HG03442 (cell line): ENCODE results near the gene COL9A1.

Experiments used
- ATAC-seq: cut with Tn5 transposase; IDR thresholded peaks from one replicate; pipeline ENCODE4 v1.9.1; 2021; ENCODE audit warnings: mild to moderate bottlenecking, moderate library complexity; ENCODE audit not compliant: unreplicated experiment

Gene COL9A1

GRCh38 chr6:70234561-70235236 is 68.2 kb downstream of the COL9A1 start:
- no peak for ATAC-seq

- ATAC-seq, result no peak
Measured at GRCh38 chr6:70231311-70231710, 71.6 kb downstream of the COL9A1 start.

DNA sequence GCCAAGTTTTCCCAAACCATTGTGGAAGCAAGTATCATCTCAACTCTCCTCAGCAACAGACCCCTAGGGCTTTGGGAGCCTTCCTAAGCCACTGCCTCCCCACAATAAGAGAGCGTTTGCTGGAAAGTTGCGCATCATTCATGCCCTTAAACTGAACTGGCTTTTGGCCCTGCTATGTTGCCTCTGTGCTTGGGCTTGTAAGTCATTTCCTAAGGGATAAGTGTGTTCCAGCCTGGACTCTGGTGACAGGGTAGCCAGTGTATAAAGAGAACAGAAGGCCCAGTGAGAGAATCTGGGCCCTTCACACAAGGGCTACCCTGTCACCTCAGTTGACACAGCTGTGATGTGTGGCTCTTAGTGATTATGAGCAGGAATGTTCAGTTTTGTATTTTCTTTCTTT is 77.8 kb downstream of the COL9A1 start:
- ATAC-seq, result no peak

DNA sequence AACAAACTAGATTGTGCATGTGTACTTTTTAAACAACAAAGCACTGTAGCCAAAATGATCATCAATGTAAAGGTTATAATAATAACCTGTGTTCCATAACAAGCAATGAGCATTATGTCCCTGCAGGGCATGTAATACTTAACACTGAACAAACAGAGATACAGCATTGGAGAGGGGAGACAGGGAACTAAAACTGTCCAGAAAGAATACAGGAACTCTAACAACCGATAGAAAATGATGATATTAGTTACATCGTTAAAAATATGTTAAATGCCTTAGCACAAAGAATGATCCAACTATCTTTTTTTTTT is 80.5 kb downstream of the COL9A1 start:
- no peak for ATAC-seq

- ATAC-seq, result no peak
Measured at GRCh38 chr6:70221715-70222438, 81.0 kb downstream of the COL9A1 start.

DNA sequence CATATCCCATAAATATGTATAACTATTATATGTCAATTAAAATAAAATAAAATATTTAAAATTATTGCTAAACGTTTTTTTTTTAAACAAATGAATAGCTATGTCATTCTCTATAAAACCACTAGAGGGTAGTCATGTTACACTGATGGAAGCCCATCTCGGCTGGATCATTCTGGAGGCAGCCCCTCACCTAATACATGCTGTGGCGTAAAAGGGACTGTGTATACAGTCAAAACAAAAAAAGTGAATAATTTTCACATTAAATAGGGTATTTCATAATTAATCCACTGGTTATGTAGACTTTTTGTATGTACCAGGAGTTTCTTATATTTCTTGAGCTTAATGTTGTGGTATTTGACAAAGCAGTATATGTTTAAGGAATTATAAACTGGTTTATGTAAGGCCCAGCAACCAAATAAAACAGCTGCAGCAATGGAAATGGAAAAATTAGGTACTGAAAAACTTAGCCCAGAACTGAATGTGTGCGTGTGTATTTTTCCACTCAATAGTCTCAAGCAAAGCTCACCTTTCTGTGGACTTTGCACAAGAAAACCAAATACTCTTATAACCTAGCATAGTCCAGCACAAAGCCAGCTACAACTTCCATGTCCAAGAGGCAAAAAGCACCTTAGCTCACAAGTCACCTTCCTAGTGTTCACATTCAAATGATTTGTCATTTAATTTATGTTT is 81.7 kb downstream of the COL9A1 start:
- ATAC-seq, result peak; percentile 71

GRCh38 chr6:70219943-70220613 is 82.8 kb downstream of the COL9A1 start:
- no peak for ATAC-seq

DNA sequence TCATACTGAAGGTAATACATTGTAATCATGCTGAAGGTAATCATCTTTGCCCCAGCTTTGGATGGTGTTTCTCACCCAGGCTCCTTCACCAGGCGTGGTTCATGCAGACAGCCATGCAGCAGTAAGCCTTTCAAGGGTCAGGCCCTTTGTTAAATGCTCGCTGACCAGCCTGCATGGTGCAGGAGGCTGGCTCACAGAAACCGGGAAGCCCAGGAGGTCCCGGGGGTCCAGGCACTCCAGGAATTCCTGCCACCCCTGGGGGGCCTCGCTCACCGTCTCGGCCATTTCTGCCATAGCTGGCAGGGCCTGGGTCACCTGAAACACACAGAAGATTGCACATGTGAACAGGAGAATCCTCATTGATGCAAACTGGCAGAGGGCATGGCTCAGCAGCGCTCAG is 86.1 kb downstream of the COL9A1 start:
- no peak for ATAC-seq

DNA sequence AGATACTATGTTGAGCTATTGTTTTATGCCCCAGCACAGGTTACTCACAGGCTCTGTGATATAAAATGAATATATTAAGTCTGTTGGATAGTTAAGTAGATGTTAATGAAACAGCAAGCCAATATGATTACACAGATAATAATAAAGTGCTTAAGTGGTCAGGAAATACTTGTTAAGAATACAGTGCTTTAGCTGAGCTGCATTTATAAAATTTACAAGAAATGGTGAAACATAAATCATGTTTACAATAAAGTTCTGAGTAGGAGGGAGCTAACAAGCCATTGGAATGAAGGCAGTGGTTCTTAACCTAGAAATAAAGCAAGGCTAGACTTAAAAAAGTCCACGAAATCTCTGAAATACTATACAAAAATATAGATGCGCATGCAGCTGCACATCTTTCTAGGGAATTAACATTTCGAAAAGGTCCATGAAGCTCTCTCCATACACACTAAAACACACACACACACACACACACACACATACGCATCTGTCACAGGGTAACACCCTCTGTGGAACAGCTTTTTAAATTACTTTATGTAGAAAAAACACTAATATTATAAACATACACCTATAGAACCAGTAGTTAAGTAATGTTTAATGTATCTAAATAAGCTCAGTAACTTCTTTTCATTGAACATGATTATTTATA is 87.3 kb downstream of the COL9A1 start:
- no peak for ATAC-seq

- ATAC-seq, result peak; percentile 49
Measured at GRCh38 chr6:70210462-70210861, 92.4 kb downstream of the COL9A1 start.

DNA sequence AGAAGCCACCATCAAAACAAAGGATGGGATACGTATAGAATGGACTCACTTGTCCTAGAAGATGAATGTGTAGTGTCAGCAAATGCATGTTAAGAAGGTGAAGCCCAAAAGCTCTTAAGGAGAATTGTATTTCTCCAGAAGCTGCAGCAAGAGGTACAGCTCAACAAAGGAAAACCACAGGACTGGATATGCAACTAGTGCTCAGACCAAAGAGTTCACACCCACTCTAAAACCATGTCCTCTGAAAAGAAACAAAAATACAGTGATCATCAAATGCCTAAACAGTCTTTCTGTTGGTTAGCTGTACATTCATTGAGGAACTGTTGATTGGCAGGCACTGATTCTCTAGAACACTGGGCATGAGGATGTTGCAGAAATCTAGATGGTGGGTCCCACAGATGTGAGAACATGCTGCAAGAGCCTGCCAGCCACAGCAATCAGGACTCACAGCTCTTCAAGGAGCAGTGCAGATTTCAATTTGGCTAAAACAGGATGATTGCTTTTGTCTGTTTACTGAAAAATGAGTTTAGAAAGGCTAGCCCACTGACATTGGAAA is 94.6 kb downstream of the COL9A1 start:
- no peak for ATAC-seq

DNA sequence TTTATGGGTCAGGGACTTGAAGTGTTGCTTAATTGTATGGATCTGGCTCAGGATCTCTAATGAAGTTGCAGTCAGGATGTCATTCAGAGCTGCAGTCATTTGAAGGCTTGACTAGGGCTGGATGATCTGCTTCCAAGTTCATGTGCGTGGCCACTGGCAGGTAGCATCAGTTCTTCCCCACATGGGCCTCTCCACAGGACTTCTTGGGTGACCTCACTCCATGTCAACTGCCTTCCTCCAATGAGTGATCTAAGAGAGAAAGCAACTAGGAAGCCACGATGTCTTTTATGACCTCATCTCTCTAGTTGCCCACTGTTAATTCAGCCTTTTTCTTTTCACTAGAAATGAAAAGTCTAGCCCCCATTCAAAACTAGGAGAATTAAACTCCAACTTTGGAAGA is 104.1 kb downstream of the COL9A1 start:
- ATAC-seq, result no peak

- no peak for ATAC-seq
Measured at GRCh38 chr6:70196531-70196930, 106.4 kb downstream of the COL9A1 start.

DNA sequence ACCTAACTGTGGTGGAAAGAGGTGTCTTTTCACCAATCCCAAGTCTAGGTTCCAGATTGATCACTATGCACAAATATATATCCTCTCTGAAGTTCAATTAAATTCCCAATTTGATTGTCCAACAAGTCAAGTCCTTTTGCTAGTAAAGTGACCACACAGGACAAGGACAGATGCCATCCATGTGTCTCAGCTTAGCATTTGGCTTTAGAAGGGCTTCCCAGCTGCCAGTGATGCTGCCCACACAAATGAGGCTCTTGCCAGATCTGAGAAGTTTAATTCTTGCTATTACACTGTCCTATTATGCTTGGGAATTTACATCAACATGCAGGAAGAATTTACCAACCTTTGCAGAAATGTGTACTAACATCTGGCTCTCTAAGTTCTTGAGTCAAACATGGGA is 108.5 kb downstream of the COL9A1 start:
- ATAC-seq, result no peak

- ATAC-seq, result no peak
Measured at GRCh38 chr6:70188202-70188601, 114.7 kb downstream of the COL9A1 start.

DNA sequence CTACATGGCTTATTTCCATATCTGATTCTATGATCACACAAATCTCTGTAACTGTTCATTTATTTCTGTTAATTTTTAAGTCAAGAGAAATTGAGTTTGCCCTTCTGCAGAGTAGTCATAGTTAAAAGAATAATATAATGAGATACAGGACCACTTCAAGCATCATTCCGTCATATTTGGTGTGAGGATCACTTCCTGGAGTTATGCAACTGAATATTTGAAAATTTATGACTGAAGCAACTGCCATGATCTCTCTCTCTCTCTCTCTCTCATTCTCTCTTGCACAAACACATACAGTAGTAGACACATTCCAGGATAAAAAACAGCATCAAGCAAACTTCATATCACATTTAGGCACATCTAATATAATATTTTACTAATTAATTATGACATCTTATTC is 116.4 kb downstream of the COL9A1 start:
- no peak for ATAC-seq

- ATAC-seq, result no peak
Measured at GRCh38 chr6:70184723-70185122, 118.2 kb downstream of the COL9A1 start.

GRCh38 chr6:70183538-70183937 is 119.3 kb downstream of the COL9A1 start:
- ATAC-seq, result no peak

DNA sequence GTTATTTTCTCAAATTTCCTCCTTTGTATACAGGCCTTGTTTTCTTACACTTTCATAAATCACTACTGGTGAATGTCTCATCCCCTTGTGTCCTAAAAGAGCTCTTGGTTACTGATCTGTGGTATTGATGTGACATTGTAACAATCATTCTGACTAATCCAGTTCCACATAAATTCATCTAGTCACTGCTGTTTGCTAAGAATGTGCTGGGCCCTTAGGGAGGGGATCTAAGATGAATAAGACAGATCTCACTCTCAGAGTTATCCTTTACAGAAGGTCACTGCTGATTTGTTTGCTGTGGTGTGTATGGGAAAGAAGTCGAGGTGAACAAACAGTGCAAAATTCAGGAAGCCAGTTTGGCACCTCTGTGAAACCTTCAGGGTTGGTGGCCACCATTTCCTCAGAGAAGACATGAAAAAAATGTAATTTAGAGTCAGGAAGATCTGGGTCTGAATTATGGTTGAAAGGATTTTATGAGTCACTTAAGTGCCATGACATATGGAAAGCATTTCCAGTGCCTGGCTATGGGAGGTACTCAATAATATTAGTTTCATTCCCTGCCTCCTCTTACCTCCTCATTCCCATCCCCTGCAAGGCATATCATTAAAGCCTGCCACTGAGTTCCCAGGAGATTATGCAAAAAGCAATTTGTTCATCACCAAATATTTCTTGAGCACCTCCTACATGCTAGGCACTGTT is 121.8 kb downstream of the COL9A1 start:
- ATAC-seq, result peak; percentile 90

DNA sequence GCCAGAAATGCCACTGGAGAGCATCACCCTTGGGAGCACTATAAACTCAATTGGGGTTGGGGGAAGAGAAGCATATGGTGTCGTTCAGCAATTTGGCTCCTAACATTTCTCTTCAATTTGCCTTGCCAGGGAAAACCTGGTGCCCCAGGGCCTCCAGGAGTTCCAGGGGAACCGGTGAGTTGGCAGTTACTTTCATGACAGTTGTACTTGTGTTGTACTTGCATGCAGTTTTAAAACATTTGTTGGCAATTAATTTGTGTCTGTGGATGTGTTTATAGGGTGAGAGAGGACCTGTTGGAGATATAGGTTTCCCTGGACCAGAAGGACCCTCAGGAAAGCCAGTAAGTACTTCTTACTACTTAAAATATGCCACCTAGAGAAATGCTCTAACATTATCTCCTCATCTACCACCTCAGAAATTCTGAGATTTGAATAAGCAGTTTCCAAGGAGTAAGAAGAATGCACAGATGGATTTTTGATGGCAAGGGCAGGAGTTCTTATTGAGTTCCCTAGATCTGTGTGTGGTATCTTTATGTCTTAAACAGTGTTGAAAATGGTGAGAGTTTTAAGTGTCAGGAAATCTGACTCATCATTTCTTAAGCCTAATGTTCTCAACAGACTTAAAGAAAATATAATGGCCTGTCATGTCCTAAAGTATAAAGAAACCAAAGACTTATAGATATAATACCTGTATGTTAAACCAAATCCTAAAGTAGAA is 122.5 kb downstream of the COL9A1 start:
- peak; percentile 22 for ATAC-seq
